ENCODE measurements around the gene ZNF750.
"Not testable (repeated sequence)": the region's sequence is repeated elsewhere in the genome, so short reads cannot be mapped to it uniquely, and the experiment has no call there.

The ZNF750 gene

GRCh38 chr17:82790391-82790790 lies 49.4 kb downstream of the ZNF750 start:
- DNase-seq: no peak

DNA sequence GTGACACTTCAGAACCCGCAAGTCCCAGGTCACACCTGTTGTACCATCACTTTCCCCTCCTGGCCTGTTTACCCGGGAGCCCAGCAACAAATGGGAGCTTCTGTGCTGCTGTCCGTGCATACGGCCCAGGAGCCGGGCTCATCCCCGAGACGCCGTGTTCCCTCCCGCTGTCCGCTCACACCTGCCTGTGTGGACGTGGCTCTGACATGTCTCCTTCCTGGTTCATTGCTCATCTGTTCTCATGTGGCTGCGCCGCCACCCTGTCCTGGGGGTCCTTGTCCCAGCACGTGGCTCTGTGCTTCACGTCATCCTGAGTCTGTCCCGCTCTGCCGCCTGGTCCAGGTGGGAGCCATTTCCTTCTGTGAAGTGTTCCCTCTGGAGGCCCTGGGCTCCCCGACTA lies 50.0 kb downstream of the ZNF750 start:
- DNase-seq: no peak

- DNase-seq: no peak
Observed at GRCh38 chr17:82789051-82789592, 50.7 kb downstream of the ZNF750 start.

DNA sequence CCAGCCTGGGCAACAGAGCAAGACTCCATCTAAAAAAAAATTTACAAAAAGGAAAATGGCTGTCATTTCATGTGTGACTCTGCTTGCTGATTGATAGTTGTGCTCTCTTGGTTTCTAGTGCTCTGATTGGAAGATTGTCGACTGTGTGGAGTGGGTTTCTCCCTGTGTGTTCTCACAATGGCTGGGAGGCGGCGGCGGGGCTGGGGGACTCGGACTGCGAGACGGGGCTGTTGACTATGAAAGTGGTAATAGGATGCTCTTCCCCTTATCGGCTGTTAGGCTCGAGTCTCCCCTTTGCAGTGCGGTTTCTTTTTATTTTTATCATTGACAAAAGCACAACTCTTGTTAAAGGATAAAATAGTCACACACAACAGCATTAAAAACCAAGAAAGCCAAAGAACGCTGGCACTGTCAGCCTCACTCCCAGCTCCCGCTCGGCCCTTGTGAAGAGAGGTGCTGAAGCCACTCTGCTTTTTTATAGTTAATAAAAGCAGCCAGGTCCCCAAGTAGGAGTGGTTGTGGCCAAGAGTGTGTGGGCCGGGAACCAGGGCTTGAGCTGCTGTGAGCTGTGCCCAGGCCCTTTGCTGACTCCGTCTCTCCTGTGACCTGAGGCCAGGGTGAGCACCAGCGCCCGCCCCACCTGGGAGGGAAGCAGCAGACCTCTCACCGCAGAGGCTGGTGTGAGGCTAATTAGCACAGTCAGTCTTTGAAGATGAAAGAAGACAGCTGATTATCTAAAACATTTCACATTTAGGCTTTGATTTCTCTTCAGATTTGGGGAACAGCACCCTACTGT lies 51.4 kb downstream of the ZNF750 start:
- no peak for DNase-seq

DNA sequence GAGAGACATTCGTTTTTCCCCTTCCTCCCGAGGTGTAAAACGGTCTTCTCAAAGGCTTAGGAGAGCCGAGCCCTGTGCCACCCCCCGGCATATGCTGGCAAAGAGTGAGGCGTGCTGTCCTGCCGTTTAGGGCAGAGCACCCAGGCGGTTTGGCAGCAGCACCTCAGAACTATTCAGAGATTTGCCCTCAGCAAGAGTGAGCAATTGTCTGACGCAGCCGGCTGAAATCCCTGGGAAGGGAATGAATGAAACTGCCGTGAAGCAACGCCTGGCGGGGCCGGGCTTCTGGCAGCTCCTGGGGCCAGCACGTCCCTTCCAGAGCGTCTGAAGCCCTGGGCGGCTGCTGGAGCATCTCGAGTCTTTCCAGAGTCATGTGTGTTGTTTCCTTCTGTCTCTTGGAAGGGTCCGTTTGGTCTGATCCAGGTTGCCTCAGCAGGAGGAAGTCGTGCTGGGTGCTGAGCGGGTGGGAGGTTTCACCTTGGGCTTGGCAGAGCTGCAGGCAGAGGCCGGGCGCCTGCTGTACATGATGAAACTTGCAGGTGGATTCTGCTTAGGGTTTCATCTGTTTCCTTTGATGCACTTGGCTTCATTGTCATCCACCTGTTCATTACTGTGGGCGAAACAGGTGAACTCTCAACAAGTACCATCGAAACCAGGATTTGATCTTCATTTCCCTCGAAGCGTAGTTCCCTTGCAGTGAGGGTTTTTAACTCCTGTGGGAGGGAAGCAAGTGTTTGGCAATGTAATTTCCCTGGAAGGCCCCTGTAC lies 52.6 kb downstream of the ZNF750 start:
- no peak for DNase-seq

DNA sequence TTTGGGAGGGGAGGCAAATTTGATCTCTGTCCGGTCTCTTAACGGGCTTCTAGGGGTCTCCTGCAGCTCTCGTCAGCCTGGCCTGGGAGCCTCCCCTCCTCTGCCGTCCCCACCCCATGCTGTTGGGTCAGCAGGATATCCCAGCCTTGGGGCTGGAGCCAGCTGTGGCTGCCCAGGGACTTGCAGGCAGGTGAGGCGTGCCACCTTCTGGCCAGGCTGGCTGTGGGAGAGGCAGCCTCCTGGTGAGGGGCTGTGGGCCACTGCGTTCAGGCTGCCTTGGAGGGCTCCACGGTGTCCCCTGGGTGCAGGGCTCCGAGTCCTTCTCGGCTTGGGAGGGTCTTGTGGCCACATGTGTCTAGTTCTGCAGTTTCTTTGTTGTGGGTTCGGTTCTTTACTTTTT lies 53.4 kb downstream of the ZNF750 start:
- DNase-seq: no peak

DNA sequence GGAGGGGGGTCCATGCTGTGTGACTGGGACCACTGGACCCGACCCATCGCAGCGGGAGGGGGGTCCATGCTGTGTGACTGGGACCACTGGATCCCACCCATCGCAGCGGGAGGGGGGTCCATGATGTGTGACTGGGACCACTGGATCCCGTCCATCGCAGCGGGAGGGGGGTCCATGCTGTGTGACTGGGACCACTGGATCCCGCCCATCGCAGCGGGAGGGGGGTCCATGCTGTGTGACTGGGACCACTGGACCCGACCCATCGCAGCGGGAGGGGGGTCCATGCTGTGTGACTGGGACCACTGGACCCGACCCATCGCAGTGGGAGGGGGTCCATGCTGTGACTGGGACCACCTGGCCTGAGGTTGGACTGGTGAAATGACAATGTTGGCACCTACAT lies 54.2 kb downstream of the ZNF750 start:
- DNase-seq: not testable (repeated sequence)

DNA sequence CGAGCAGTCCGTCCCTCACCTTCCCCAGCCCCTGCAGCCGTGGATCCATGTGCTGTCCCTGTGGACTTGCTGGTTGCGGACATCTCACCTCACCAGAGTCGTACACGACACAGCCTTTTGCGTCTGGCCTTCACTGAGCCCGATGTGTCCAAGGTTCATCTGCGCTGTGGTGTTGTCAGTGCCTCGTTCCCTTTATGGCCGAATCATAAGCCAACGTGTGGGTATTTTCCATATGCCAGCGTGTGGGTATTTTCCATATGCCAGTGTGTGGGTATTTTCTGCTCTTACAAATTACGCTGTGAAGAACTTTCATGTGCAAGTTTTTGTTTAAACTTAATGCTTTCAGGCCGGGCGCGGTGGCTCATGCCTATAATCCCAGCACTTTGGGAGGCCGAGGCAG lies 56.3 kb downstream of the ZNF750 start:
- DNase-seq: no peak

DNA sequence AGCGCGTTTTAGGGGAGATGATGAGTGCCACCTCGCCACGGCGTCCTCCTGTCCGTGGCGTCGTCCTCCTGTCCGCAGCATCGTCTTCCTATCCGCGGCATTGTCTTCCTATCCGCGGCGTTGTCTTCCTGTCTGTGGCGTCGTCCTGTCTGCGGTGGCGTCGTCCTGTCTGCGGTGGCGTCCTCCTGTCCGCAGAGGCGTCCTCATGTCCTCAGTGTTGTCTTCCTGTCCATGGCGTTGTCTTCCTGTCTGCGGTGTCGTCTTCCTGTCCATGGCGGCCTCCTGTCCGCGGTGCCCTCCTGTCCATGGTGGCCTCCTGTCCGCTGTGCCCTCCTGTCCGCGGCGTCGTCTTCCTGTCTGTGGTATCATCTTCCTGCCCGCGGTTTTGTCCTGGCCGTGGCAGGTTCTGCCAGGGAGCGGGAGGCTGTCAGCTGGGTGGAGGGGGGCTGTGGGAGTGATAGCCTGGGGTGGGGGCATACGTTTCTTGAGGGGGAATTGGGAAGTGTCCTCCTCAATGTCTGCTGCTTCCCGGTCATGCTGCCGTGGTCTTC lies 57.1 kb downstream of the ZNF750 start:
- DNase-seq: no peak

DNA sequence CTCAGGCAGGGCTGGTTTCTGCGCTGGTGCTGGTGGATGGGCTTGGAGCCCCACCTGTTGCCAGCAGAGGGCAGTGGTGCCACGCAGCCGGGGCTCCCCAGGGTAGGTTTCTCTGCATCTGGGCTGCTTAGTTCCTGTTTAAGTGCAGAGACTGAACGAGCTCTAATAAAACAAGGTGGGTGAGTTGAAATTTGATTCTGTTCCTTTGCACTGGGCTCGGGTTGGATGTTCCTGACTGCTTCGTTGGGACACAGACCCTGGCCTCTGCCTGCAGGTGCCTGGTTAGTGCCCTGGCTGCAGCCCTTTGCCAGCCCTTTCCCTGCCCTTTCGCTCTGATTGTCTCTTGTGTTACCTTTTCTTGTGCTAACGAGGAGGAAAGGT lies 57.9 kb downstream of the ZNF750 start:
- DNase-seq: peak in 1 of 2 experiments; percentile 23

DNA sequence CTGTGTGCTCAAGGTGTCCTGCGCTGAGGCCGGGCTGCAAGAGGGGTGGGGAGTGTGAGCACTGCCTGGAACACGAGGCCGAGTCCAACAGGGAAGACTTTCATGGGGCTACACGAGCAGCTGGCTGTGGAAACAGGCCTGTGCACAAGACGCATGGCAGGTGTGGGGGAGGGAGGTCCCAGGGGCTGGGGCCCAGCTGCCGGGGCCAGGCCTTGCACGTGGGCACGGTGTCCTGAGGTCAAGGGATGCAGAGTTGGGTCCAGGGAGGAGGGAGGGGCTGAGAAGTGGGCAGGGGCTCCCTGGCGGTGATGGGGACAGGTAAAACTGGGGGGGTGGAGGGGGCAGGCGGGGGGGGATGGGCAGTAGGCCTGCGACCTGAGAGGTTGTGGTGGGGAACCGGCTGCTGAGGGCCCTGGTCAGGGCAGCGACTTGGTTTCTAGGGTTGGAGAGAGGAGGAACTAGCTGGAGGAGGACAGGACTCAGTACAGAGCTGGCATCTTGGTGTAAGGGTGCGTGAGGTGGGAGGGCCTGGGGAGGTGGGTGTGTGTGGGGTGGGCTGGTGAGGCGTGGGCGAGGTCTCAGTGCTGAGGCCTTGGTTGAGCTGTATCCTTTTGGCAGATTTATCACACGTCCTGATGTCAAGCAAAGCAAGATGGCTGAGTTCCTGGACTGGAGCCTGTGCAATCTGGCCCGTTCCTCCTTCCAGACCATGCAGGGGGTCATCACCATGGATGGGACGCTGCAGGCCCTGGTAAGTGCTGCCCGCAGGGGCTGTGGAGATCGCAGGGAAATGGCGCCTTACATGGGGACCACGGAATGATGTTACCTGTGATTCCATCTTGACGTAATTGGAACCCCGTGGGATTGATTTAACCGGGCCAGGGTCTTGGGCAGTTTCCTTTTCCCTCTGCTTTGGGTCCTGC lies 58.6 kb downstream of the ZNF750 start:
- no peak for DNase-seq

GRCh38 chr17:82780195-82780594 lies 59.6 kb downstream of the ZNF750 start:
- no peak for DNase-seq

DNA sequence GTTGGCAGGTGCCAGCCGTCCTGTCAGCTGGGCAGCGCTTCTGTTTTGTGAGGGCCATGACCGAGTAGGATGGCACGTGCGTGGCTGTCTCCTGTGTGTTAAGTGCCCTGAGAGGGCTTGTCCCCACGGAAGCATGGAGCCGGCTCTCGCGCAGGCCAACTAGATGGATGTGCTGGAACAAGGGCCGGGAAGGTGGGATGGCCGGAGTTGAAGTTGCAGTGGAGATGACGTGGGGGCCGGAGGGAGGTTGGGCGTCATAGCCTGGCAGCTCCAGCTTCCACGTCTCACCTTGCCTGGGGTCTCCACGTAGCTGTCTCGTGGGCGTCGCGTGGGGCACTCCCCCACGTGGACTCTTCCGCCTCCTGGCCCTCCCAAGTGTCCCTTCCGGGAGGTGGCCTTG lies 60.3 kb downstream of the ZNF750 start:
- no peak for DNase-seq
